GM12892 (cell line): Measurements from ENCODE around the gene PC.
"Not testable (repeated sequence)": the region's sequence is repeated elsewhere in the genome, so short reads cannot be mapped to it uniquely, and the experiment has no call there.

Experiments
- DNase-seq: peaks from one replicate; pipeline ENCODE4 v3.0.0; 2011; ENCODE audit not compliant: insufficient read length
- FAIRE-seq: peaks from 2 replicates; lab custom pipeline; 2011; peaks lifted over from hg19 to GRCh38; lab: Jason Lieb, UNC
- POLR2A ChIP-seq: IDR thresholded peaks from 2 replicates; pipeline ENCODE4 v1.6.1; 2011; ENCODE audit warnings: low read depth, low read length, control low read depth
- POLR2AphosphoS5 ChIP-seq: IDR thresholded peaks from 2 replicates; pipeline ENCODE4 v1.6.1; 2011; ENCODE audit warnings: low read depth, low read length, control low read depth
- TAF1 ChIP-seq: IDR thresholded peaks from 2 replicates; pipeline ENCODE4 v1.6.1; 2011; ENCODE audit warnings: low read depth, mild to moderate bottlenecking, control low read depth, low read length, borderline replicate concordance

The PC gene

GRCh38 chr11:66844496-66845142 is 113.6 kb downstream of the PC start:
- DNase-seq (no peak), FAIRE-seq (no peak)
- no peak for TF ChIP-seq POLR2A
- no peak for TF ChIP-seq TAF1
- TF ChIP-seq POLR2AphosphoS5 = no peak

- FAIRE-seq (no peak), DNase-seq (peak; percentile 10)
- TF ChIP-seq POLR2AphosphoS5 (no peak), POLR2A (no peak), TAF1 (no peak)
Measured at GRCh38 chr11:66843776-66844495, 114.2 kb downstream of the PC start.

GRCh38 chr11:66842896-66843775 is 115.0 kb downstream of the PC start, which contains the start of gene RCE1:
Gene RCE1 (plus strand): TSS chr11:66843441. CDS start chr11:66843456, 15 bp downstream.
- TF ChIP-seq POLR2AphosphoS5 (peak; percentile 94), POLR2A (peak; percentile 97), TAF1 (peak; percentile 91)
- FAIRE-seq (peak; percentile 100), DNase-seq (peak; percentile 94)

GRCh38 chr11:66842501-66842895 is 115.7 kb downstream of the PC start:
- DNase-seq (peak; percentile 13), FAIRE-seq (peak; percentile 67)
- TF ChIP-seq POLR2AphosphoS5 (no peak), POLR2A (no peak), TAF1 (no peak)

- TF ChIP-seq POLR2A (peak; percentile 51; the same call in 1 of the 2 replicates), TAF1 (no peak), POLR2AphosphoS5 (no peak)
- FAIRE-seq (peak; percentile 65), DNase-seq (no peak)
Measured at GRCh38 chr11:66841861-66842260, 116.3 kb downstream of the PC start.

- DNase-seq (no peak), FAIRE-seq (no peak)
- TF ChIP-seq POLR2AphosphoS5 (no peak; the same call in 1 of the 2 replicates), TAF1 (no peak), POLR2A (no peak; the same call in 1 of the 2 replicates)
Measured at GRCh38 chr11:66840317-66841091, 117.7 kb downstream of the PC start.

- TF ChIP-seq POLR2A (no peak), TAF1 (no peak), POLR2AphosphoS5 (no peak)
- DNase-seq (no peak), FAIRE-seq (no peak)
Measured at GRCh38 chr11:66835768-66836405, 122.3 kb downstream of the PC start.

GRCh38 chr11:66834943-66835342 is 123.2 kb downstream of the PC start:
- FAIRE-seq (no peak), DNase-seq (no peak)
- TF ChIP-seq POLR2A (no peak), TAF1 (no peak), POLR2AphosphoS5 (no peak)

- TF ChIP-seq POLR2AphosphoS5 = no peak
- no peak for DNase-seq
- no peak for FAIRE-seq
Measured at GRCh38 chr11:66834539-66834845, 123.7 kb downstream of the PC start.

GRCh38 chr11:66824573-66824972 is 133.6 kb downstream of the PC start:
- not testable (repeated sequence) for FAIRE-seq

GRCh38 chr11:66823700-66824099 is 134.5 kb downstream of the PC start:
- FAIRE-seq = no peak
- DNase-seq = no peak
- TF ChIP-seq POLR2AphosphoS5 (no peak), POLR2A (no peak)

More at GRCh38 chr11:66824573-66824972, 133.6 kb downstream of the PC start:
- DNase-seq = not testable (repeated sequence)
